NCI-H1417 (cell line): ENCODE data around the gene NDUFA8.

Experiments used
- DNase-seq, 3 experiments: peaks; one replicate each; lab custom pipeline; 2025; lab: John Stamatoyannopoulos, UW

Gene NDUFA8

DNA sequence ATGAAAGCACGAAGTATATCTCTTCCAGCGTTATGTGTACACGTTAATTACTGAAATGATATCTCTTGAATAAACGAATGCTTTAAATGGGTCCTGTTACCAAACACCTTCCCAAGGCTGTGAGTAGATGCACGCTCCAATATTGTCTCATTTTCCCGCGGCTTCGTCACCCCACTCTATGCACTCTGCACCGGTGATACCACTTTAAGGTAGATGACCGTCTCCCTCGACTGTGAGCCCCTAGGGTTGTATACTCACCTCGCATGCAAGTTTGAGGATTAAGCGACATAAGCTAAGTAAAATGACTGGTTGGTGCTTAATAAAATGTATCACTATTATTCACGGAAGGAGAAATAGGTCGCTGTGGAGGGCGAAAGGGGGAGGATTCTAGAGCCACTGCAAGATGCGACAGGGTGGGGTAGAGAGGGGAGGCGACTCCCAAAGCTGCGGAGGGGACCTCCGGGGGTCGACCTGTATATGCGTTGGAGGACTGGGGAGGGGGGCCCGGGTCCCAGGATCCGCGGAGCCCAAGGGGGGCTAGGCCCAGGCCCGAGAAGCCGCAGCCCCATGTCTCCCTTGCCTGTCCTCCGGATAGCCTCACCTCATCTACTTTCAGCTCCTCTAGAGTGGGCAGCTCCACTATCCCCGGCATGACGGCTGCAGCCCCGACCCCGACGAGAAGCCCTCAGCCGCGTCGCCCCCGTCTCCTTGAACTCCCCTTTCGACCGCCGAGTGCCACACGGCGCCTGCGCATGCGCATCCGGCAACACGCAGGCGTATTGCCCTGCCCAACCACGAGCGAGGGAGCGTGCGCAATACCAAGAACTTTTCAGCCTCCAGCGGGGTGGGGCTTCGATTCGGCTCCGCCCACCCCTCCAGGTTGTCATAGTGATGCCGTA is at the start of gene NDUFA8, which contains the start of gene MORN5:
TSS of gene NDUFA8 (minus strand) at position 754 of the 899 bp plus-strand sequence. CDS start at position 652, 102 bp downstream.
TSS of gene MORN5 (plus strand) at position 883 of the 899 bp plus-strand sequence. CDS start 65 bp downstream, outside the sequence.
- peak; percentile 92 to 99 (median 98) for DNase-seq

DNA sequence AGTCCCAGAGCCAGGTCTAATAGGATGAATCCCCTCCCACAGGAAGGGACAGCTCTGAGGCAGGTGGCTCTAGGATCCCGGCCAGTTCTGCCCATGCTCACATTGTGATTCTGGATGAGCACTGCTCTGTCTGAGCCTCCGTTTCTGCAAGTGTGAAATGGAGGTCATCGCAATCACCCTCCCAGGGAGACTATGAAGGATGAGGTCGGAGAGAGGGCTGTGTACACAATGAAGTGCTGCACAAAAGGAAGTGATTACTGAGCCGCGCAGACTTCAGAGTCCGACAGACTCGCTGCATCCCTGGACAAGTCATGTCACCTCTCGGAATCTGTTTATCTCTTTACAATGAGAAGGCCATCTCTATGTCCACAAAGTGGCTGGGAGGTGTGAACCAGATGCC is 47.5 kb upstream of the NDUFA8 start:
- DNase-seq, result peak in 1 of 3 experiments; percentile 13

DNA sequence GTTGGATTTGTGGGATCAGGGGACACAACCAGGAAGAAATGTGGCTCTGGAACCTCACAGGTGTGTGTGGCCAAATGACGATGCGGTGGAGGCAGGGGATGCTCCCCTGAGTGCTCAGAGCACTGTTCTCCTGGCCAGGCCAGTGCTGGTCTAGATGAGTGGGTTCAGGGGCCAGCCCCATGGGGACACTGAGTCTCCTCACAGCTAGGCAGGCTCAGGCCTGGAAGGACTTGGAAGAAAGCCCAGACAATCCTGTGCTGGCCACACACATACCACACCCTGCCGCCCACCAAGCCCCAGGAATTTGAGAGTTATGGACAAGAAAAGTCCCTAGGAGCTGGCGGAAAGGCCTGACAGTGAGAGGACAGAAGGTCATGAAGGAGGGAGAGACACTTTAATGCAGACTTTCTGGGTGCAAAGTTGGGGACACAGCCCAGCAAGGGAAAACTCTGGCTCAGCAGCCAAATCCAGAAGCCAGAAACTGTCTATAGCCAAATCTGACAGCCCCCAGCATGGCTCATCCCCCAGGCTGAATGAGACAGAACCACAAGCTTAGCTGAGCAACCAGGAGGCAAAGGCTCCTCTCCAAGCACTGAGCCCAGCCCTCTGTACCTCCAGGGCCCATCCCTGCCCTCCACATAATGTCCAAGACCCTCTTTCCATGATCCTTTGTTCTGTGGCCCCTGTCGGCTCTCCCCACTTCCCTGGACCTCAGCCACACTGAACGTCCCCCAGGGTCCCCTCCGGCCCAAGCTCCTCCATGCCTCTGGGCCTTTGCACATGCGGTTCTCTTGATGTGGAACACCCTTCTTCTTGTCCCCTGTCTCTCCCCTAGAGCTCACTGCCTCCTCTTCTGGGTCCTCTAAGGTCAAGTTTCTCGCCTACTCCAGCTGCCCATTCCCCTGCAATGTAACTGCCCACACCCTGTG is 46.8 kb upstream of the NDUFA8 start:
- DNase-seq, result no peak

DNA sequence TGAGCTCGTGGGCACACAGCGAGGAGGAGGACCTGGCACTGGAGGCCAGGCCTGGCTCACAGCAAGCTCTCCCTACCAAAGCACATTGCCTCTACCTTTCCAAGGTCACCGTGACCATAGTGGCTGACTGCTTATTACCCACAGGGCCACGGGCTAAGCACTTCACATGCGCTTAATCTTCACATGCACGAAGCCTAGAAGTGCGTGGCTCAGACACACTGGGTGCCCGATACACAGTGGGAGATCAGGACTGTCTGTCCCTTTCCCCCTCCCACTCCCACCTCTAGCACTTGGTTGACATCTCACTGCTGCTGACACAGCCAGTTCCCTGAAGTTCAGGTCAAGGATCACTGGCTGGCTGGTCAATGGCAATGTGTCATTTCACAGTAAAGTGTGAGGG is 45.6 kb upstream of the NDUFA8 start:
- DNase-seq, result no peak

DNA sequence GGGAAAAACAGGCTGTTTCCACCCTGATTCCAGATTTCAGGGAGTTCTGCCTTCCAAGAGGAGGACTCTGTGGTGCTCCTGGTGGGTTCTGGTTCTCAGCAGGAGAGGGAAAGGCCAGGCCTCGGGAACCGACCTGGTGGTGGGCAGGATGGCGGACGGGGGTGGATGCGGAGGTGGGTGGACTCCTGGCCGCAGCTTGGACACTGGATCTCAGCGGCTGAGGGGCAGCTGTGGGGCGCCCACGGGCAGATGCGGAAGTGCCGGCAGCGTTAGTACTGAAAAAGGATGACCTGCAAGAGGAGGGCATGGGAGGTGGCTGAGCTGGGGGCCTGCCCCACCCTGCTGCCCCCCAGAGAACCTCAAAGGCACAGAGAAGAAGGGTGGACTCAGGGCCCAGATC is 44.9 kb upstream of the NDUFA8 start:
- DNase-seq, result no peak

DNA sequence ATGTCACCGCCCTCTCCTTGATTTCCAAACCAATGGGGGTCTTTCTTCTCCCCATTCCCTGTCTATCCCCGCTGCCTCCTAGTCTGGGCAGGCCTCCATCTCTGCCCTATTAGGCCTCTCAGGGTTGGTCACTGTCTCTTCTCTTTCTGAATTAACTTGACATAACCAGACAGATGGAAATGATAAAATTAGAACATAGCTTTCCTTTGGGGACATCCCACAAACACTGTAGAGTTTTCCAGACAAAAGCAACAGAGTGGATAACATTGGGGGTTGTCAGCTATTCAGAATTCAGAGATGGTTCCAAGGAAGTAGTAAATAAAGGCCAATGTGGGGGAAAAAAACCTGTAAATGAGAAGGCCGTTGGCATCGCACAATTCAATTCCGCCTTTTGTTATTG is 44.5 kb upstream of the NDUFA8 start:
- DNase-seq, result no peak

DNA sequence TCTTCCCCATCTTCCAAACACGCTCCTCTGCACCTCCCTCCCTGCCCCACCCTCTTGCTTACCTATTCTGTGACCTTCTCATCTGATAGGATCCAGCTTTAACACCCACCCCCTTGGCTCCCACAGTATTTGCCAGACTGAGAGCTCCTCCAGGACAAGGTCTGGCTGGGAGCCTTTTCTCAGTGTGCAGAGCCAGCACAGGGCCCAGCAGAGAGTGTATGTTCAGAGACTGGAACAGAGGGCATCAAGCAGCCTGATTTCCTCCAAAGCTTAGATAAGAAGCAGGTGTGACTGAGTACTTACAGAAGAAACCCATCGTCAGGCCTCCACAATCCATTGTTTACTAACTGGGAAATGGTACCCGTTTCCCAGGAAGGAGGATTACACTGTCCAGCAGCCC is 42.5 kb upstream of the NDUFA8 start:
- DNase-seq, result no peak

- DNase-seq, result no peak
These were observed 42.1 kb upstream of the NDUFA8 start for GRCh38 chr9:122201641-122202040.

GRCh38 chr9:122200960-122201595 is 41.5 kb upstream of the NDUFA8 start:
- DNase-seq, result no peak

- peak in 1 of 3 experiments; percentile 75 for DNase-seq
These were observed 38.3 kb upstream of the NDUFA8 start for GRCh38 chr9:122197882-122198281.

- DNase-seq, result peak; percentile 82 to 99 (median 95)
These were observed 37.8 kb upstream of the NDUFA8 start for GRCh38 chr9:122197426-122197825.

- DNase-seq, result no peak
These were observed 36.3 kb upstream of the NDUFA8 start for GRCh38 chr9:122195875-122196274.

GRCh38 chr9:122193651-122194050 is 34.1 kb upstream of the NDUFA8 start:
- no peak for DNase-seq

- no peak for DNase-seq
These were observed 33.4 kb upstream of the NDUFA8 start for GRCh38 chr9:122192914-122193525.

GRCh38 chr9:122192261-122192875 is 32.8 kb upstream of the NDUFA8 start:
- DNase-seq, result peak in 1 of 3 experiments; percentile 20

DNA sequence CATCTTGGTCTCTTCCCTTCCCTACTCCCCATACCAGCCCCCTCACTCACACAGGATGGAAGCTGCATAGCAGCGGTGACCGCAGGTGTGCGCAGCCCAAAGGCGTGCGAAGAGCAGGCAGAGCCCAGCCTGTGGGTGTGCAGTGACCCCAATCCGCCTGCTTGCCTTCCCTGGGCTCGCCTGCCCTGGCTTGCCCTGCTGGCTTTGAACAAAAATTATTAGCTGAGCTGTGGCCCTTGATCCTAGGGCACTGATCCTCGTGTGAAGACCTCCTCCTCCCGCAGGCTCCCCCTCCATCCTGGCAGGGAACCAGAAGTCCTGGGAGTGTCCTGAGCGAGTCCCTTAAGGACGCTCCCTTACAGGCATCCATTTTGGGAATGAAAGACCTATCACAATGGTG is 32.0 kb upstream of the NDUFA8 start:
- peak in 1 of 3 experiments; percentile 23 for DNase-seq

- DNase-seq, result peak in 2 of 3 experiments; percentile 37 to 69
These were observed 31.2 kb upstream of the NDUFA8 start for GRCh38 chr9:122190597-122191381.

DNA sequence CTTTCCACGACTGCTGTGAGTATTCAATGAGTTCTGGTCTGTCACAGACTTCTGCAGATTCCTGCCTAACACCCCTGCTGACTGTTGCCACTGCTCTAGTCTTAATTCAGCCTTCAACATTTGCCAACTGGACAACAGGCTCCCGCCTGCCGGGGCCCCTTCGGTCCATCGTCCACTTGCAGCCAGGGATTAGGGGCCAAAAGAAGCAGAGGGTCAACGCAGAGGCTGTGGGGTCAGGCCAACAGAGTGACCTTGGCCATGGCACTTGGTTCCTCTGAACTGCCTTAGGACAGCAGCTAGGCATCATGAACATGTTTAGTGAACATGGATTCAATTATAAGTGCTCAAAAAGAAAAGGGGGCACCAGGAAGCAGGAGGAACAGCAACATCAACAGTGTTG is 28.8 kb upstream of the NDUFA8 start:
- DNase-seq, result no peak

DNA sequence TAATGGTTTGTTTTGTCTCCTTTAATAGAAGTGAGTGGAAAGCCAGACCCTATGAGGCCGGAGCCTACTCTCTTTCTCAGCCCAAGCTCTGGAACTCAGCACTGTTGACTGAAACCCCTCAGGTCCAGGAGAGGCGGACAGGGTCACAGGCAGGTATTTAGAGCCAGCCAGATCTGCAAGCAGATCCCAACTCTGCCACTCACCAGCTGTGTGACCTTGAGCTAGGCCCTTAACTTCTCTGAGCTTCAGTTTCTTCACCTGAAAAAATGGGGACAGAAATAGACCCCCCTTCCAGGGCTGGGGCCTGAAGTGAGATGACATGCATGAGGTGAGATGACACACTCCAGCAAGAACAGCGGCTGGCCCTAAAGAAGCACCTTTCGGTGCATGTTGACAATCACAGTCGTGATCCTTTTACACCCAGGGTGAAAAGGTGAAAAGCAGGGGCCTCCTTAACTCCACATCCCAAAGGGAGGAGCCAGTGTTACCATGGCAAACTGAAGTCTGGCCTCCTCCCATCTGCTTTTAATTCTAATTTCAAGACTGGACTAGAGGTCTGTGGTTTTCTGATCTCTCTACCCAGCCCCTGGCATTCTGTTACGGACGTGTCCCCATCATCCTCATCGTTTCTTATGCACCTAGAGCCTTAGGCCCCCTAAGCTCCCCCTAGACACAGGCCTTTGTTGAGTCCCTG is 27.3 kb upstream of the NDUFA8 start:
- no peak for DNase-seq

DNA sequence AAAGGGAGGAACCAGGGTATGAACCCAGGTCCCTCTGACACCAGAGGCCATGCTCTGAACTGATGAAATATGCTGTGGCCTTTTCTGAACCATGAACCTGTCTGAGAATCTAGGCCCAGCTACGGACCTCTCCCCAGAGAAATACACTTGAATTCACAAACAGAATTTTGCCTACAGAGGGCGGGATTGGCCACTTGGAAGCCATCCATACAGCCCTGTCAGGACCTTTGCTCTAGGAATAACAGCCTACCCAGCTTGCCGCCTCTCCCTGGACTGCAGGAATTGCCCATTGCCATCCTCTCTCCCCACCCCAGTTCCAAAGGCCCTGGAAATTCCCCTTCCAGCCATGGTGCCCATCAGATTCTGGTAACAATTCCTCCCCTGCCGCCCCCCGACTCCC is 26.7 kb upstream of the NDUFA8 start:
- no peak for DNase-seq
